ENCODE results near the gene PDE3A. TPM values are rescaled to one million over a fixed set of nuclear protein-coding genes. Genes with fewer than 3 reads are reported as not detected.

Gene PDE3A
- total and polyA plus RNA-seq, 2 donors from 2014 or later = 3.3 to 18.3 TPM

DNA sequence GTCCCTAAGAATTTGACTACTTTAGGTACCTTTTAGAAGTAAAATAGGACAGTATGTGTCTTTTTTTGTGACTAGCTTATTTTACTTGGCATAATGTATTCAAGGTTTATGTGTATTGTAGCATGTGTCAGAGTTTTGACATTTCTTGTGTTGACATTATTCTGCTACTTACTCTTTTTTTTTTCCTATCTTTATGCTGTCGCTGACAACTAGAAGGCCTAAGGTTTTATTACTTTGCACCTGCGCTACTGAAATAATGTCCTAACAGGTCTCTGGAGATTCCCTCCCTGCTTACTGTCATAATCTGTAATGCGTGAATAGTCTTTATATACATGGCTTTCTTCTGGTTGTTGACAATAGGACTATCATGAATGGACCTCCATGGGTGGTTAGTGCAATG is 43.0 kb downstream of the PDE3A start:
- intact Hi-C loops (cut with DNase I) = no loop called here
- Histone ChIP-seq H3K9ac (ENCODE audit: low read length in 3 of 3) (no peak overlapping the region), H3K27ac (ENCODE audit: low read depth in 2 of 2, low read length in 2 of 2) (no peak overlapping the region), H3K4me3 (ENCODE audit: low read length in 3 of 3) (no peak overlapping the region), H3K9me3 (ENCODE audit: control insufficient read depth in 2 of 3, insufficient read depth in 1 of 3, low read length in 3 of 3) (no peaks in the 10 kb centered on the region), H3K4me1 (ENCODE audit: control insufficient read depth in 2 of 3, insufficient read depth in 2 of 3, low read depth in 1 of 3, low read length in 3 of 3) (no peaks in the 10 kb centered on the region), H3K36me3 (ENCODE audit: control insufficient read depth in 2 of 3, insufficient read depth in 3 of 3, low read length in 3 of 3) (no peaks in the 10 kb centered on the region), H3K27me3 (ENCODE audit: control insufficient read depth, insufficient read depth, low read length) (no peaks in the 10 kb centered on the region)
- DNase-seq (no peak), FAIRE-seq (no peak)
- no peak for TF ChIP-seq CTCF (IDR thresholded peaks at IDR 0.05; ENCODE audit: borderline replicate concordance, extremely low read depth, insufficient read depth)

DNA sequence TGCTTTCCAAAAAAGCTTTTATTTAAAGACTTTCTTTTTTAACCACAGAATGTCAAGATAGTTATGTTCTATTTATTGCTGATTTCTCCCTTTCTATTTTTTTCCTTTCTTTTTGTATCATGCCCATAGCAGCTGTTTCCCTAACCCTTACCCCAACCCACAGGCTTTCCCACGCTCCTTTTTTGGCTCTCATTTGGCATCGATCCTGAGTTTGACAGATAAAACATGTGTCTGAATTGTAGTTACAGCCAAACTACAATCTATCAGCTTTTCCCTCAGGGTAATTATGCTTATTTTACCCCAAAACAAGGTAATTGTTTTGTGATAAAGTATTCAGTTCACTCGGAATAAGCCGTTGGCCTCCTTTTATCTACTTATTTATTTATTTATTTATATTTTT is 46.7 kb downstream of the PDE3A start:
- Histone ChIP-seq H3K4me3 (ENCODE audit: low read length in 3 of 3) (no peak overlapping the region), H3K9ac (ENCODE audit: low read length in 3 of 3) (no peak overlapping the region), H3K9me3 (ENCODE audit: control insufficient read depth in 2 of 3, insufficient read depth in 1 of 3, low read length in 3 of 3) (no peaks in the 10 kb centered on the region), H3K27ac (ENCODE audit: low read depth in 2 of 2, low read length in 2 of 2) (no peak overlapping the region), H3K27me3 (ENCODE audit: control insufficient read depth, insufficient read depth, low read length) (no peaks in the 10 kb centered on the region), H3K4me1 (ENCODE audit: control insufficient read depth in 2 of 3, insufficient read depth in 2 of 3, low read depth in 1 of 3, low read length in 3 of 3) (no peaks in the 10 kb centered on the region), H3K36me3 (ENCODE audit: control insufficient read depth in 2 of 3, insufficient read depth in 3 of 3, low read length in 3 of 3) (no peaks in the 10 kb centered on the region)
- DNase-seq = peak in 2 of 5 donors; percentile 36 to 47
- no peak for TF ChIP-seq CTCF (IDR thresholded peaks at IDR 0.05; ENCODE audit: borderline replicate concordance, extremely low read depth, insufficient read depth)
- no peak for FAIRE-seq
- intact Hi-C loops (cut with DNase I) = no loop called here

- Histone ChIP-seq H3K9ac (ENCODE audit: low read length in 3 of 3) (no peak overlapping the region), H3K27me3 (ENCODE audit: control insufficient read depth, insufficient read depth, low read length) (no peaks in the 10 kb centered on the region), H3K27ac (ENCODE audit: low read depth in 2 of 2, low read length in 2 of 2) (no peak overlapping the region), H3K36me3 (ENCODE audit: control insufficient read depth in 2 of 3, insufficient read depth in 3 of 3, low read length in 3 of 3) (no peaks in the 10 kb centered on the region), H3K9me3 (ENCODE audit: control insufficient read depth in 2 of 3, insufficient read depth in 1 of 3, low read length in 3 of 3) (no peaks in the 10 kb centered on the region), H3K4me1 (ENCODE audit: control insufficient read depth in 2 of 3, insufficient read depth in 2 of 3, low read depth in 1 of 3, low read length in 3 of 3) (no peaks in the 10 kb centered on the region), H3K4me3 (ENCODE audit: low read length in 3 of 3) (no peak overlapping the region)
- FAIRE-seq (no peak), DNase-seq (no peak)
- intact Hi-C loops (cut with DNase I) = no loop called here
- no peak for TF ChIP-seq CTCF (IDR thresholded peaks at IDR 0.05; ENCODE audit: borderline replicate concordance, extremely low read depth, insufficient read depth)
Measured at GRCh38 chr12:20415641-20416040, 47.3 kb downstream of the PDE3A start.

DNA sequence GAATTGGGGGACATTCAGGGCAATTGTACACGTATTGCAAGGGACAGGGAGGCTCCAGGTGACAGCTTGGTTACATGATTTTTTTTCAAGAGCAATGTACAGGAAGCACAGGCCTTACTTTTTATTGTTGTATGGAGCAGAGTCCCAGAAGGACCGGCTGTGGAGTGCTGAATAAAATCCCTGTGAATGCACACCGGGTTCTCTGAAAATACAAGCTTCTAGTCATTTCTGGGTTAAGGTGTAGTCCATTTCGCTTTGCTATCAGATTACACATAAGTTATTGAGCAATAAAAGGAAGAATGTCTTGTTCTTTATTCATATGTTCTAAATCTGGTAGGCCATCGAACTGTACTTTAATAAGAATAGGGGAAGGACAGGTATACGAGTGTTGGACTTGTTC is 52.2 kb downstream of the PDE3A start:
- TF ChIP-seq CTCF (IDR thresholded peaks at IDR 0.05; ENCODE audit: borderline replicate concordance, extremely low read depth, insufficient read depth) = no peak
- Histone ChIP-seq H3K27ac (ENCODE audit: low read depth in 2 of 2, low read length in 2 of 2) (no peak overlapping the region), H3K4me1 (ENCODE audit: control insufficient read depth in 2 of 3, insufficient read depth in 2 of 3, low read depth in 1 of 3, low read length in 3 of 3) (no peaks in the 10 kb centered on the region), H3K4me3 (ENCODE audit: low read length in 3 of 3) (no peak overlapping the region), H3K9ac (ENCODE audit: low read length in 3 of 3) (no peak overlapping the region), H3K27me3 (ENCODE audit: control insufficient read depth, insufficient read depth, low read length) (no peaks in the 10 kb centered on the region), H3K9me3 (ENCODE audit: control insufficient read depth in 2 of 3, insufficient read depth in 1 of 3, low read length in 3 of 3) (no peaks in the 10 kb centered on the region), H3K36me3 (ENCODE audit: control insufficient read depth in 2 of 3, insufficient read depth in 3 of 3, low read length in 3 of 3) (no peaks in the 10 kb centered on the region)
- FAIRE-seq = no peak
- peak in 2 of 5 donors; percentile 51 to 71 for DNase-seq
- intact Hi-C loops (cut with DNase I) = no loop called here

Data from kidney (tissue), 14 donors.